Measurements from ENCODE around the gene PNMA6E.

The PNMA6E gene

GRCh38 chrX:153401133-153401764 lies at the start of gene PNMA6E:
TSS of gene PNMA6E (minus strand) at chrX:153401350. CDS start at chrX:153398849, 2,501 bp downstream.
- no peak for DNase-seq (ENCODE audit: low read depth in 2 of 2)

GRCh38 chrX:153450949-153451277 lies 49.8 kb upstream of the PNMA6E start:
- DNase-seq (ENCODE audit: low read depth in 2 of 2), result no peak

DNA sequence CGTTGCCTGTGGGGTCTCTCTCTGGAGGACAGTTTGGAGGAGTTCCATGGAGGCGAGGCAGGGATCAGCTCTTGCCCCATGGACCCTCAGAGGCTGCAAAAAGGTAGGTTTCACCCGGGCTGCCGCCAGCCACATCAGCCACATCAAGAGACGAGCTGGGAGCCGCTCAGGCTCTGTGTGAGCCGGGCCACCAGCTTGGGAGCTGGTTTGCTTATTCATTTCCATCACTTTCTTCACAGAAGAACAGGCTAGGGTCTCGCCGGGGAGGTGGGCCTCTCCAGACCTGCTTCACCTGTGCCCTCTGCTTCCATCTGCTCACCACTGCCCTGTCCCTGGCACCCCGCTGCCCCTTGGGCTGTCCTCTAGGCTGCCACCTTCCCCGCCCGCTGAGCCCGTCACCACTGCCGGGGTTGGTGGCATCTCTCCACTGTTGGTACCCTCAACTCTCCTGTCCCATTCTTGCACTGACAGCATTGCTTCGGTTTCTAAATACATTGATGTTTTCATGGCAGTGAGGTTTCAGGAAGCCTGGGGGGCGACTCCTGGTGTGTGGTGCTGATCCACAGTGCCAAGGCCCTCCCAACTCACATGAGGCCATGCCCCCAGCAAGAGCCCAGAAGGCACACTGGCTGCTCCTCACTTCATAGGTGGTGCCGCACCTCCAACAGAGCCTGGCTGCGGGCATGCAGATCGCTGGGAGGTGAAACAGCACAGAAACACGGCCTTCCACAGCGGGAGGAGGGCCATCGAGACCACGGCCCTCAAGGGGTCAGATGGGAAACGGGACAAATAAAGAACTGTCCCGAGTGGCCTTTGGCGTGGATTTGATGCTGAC lies 49.2 kb upstream of the PNMA6E start:
- no peak for DNase-seq (ENCODE audit: low read depth in 2 of 2)

- DNase-seq (ENCODE audit: low read depth in 2 of 2), result no peak
Measured at GRCh38 chrX:153449368-153450113, 48.4 kb upstream of the PNMA6E start.

- DNase-seq (ENCODE audit: low read depth in 2 of 2), result no peak
Measured at GRCh38 chrX:153448556-153449367, 47.6 kb upstream of the PNMA6E start.

DNA sequence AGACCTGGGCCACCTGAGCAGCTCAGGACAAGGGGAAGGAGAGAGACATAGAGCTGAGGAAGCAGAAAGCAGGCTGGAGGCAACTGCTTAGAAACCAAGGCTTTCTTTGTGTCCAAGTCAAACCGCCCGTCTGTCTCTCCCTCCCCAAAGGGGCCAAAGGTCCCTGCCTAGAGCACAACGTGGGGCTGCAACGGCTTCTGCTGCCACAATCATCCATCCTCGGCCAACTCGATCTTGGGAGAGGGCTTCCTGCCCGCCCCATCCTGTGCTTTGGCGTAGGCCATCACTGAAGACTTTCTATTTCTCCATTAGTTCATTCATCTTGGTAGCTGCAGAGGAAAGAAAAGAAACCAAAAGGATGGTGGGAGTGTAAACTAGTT lies 46.4 kb upstream of the PNMA6E start:
- no peak for DNase-seq (ENCODE audit: low read depth in 2 of 2)

DNA sequence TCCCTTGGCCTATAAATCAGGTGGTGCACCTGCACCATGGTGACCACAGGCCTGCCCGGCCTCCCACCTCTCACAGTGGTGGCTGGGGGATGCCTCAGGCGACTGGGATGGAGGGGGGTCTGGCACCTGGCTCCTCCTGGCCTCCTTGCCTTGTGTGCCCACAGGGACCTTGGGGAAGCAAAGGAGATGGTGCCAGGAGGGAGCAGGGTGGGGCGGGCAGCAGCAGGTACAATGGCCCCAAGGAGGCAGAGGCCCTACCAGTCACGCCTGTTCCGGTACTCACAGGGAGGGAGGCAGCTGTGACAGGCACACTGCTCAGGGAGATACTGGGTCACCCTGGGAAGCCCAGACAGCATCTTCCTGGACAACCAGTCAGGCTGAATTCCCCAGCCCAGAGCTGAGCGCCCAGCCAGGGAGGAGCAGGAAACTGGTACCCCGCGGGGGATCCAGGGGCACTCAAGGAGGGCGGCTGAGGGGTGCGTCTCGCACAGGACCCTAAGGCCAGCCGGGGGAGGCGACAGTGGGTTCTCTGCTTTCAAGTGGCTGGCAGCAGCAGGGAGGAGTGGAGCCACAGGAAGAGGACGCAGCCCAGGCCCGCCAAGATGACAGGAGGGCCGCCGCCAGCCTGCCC lies 45.9 kb upstream of the PNMA6E start:
- no peak for DNase-seq (ENCODE audit: low read depth in 2 of 2)

GRCh38 chrX:153446636-153446936 lies 45.4 kb upstream of the PNMA6E start:
- no peak for DNase-seq (ENCODE audit: low read depth in 2 of 2)

GRCh38 chrX:153445856-153446635 lies 44.9 kb upstream of the PNMA6E start, which contains the start of gene TREX2:
TSS of gene TREX2 (minus strand) at chrX:153446056. CDS start at chrX:153445430, 626 bp downstream.
- no peak for DNase-seq (ENCODE audit: low read depth in 2 of 2)

- no peak for DNase-seq (ENCODE audit: low read depth in 2 of 2)
Measured at GRCh38 chrX:153445106-153445855, 44.1 kb upstream of the PNMA6E start.

DNA sequence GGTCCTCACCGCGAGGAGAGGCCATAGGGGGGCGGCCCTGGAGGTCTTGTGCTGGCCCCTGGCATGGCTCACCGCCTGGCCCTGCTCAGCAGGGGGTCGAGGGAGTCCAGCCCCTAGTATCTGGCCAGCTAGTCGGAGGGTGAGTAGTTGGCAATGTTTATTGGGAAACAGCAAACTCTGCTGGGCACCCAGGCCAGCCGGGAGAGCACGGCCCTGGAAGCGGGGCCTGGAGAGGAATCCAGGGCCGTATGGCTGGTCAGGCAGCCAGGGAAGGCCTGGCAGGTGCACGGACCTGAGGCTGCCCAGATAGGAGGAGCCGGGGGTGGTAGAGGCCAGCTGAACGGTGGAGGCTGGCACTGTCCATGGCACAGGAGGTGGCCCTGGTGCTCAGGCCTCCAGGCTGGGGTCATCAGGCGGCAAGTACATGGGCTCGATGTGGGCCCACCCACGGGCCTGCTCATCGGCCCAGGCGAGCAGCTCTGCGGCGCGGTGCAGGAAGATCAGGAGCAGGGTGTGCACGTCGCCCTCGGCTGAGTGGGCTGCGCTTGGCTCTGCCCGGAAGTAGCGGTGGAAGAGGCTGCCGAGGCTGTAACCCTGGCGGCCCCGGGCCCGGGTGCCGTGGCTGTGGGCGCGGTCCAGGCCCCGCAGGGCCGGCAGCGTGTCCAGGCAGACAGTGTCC lies 43.3 kb upstream of the PNMA6E start:
- no peak for DNase-seq (ENCODE audit: low read depth in 2 of 2)

GRCh38 chrX:153443476-153444332 lies 42.6 kb upstream of the PNMA6E start:
- DNase-seq (ENCODE audit: low read depth in 2 of 2), result no peak

DNA sequence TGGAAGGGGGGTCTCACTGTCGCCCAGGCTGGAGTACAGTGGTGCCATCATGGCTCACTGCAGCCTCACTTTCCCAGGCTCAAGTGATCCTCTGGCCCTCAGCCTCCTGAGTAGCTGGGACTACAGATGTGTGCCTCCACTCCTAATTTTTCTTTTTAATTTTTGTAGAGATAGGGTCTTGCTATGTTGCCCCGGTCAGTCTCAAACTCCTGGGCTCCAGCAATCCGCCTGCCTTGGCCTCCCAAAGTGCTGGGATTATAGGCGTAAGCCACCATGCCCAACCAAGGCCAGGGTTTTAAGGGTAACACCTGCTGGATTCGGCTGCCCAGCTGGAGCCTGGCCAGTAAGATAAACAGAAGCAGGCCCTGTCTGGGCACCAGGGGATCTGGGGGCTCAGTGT lies 41.3 kb upstream of the PNMA6E start:
- no peak for DNase-seq (ENCODE audit: low read depth in 2 of 2)

- DNase-seq (ENCODE audit: low read depth in 2 of 2), result no peak
Measured at GRCh38 chrX:153441981-153442380, 40.8 kb upstream of the PNMA6E start.

GRCh38 chrX:153441296-153441695 lies 40.1 kb upstream of the PNMA6E start:
- DNase-seq (ENCODE audit: low read depth in 2 of 2), result no peak

DNA sequence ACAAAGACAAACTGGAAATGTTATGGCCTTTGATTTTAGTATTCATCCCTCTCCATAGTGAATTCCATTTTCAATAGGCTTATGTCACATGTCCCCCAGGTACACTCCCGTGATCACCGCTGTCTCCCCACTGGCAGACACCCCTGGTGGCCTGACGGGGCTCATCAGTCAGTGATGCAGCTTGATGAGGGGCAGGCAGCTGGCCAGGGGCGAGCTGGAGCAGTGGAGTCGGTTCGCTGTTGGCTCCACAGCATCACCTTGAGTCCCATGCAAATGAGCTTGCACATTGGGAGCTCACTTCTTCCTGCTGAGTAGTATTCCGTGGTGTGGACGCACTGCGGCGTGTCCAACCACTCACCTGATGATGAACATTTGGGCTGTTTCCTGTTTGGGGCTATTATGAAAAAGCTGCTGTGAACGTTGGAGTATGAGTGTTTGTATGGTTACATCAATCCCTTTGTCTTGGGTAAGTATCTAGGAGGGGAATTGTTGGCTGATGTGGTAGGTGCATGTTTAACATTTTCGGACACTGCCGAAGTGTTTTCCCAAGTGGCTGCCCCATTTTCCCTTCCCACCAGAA lies 39.5 kb upstream of the PNMA6E start:
- no peak for DNase-seq (ENCODE audit: low read depth in 2 of 2)

DNA sequence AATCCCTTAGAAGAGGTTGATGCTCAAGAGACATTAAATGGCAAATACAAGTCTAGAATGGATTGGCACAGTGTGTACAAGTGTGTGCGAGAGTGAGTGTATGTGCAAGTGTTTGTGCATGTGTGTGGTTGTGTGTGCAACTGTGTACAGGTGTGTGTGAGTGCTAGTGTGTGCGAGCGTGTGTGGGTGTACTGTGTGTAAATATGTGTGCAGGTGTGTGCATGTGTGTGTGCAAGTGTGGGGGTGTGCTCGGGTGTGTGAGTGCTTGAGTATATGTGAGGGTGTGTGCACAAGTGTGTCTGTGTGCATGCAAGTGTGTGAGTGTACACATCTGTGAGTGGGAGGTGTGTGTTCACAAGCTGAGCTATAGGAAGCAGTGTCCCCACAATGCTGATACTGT lies 38.8 kb upstream of the PNMA6E start:
- DNase-seq (ENCODE audit: low read depth in 2 of 2), result no peak

DNA sequence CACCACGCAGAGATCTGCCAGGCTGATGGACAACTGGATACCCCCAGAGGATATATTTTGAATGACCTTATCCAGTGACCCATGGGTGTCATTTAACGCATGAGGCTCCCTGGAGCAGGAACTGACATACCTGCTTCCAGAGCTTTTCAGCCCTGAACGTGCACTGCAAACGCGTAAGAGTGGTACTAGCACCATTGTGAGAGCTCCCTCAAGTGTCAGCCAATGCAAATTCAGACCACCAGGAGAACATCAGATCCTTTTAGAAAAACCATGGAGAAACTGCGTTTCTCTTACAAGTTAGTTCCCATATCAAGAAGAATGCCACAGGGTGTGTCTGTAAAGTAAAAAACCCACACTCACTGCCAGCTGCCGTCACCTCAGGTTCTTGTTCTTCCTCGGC lies 37.4 kb upstream of the PNMA6E start:
- DNase-seq (ENCODE audit: low read depth in 2 of 2), result no peak
